CD4-positive, alpha-beta T cell treated with Interleukin-17A for 4 hours (primary cell): ENCODE data around the gene EGFR.

Source experiments
- DNase-seq: peaks from one replicate; pipeline ENCODE4 v3.0.0-alpha.2; 2020; ENCODE audit warnings: mixed read lengths

Gene EGFR

DNA sequence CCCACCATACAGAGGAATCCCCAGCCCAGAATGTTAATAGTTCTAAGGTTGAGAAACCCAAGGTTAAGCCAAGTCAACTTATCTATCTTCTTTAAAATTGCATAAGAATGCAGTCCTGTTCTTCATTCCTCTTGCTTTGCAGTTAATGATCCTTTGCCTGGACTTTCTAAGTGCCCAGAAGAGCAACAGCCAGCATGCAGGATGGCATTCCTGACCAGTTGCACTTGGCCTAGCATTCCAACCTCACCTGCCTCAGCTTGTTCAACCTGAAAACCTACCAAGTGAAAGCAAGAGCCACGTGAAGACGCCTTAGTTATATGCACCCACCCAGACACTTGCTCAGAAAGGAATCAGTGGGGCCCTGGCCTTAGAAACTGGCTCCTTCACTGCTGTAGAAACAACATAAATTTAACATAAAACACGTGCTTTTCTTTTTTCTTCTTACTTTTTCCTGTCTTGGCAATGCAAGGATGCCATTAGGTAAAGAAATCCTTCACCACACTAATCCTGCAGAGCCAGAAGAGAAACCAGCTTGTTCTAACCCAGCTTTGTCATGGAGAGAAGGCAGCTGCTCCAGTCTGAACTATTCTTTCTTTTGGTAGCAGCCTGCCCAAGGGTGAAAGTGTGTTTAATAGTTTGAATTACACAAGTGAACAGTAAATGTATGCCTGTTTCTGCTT, 25.0 kb downstream of the EGFR start:
- DNase-seq: no peak

DNA sequence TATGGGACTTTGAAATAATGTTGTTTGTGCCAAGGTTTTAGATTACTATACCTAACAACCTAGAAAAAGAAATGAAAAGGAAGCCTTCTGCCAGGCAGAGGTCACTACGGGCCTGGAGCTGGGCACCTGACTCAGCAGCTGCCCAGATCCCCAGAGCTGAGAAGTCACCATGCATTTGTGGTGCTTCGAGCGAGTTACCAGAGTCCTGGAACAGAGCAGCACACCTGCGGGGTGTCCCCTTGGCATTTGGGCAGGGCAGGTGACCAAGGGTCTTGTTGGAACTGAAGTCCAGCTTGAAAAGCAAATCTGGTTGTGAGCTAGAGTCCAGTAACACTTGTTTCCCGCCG, 25.5 kb downstream of the EGFR start:
- no peak for DNase-seq

GRCh38 chr7:55044791-55045190, 26.0 kb downstream of the EGFR start:
- no peak for DNase-seq

DNA sequence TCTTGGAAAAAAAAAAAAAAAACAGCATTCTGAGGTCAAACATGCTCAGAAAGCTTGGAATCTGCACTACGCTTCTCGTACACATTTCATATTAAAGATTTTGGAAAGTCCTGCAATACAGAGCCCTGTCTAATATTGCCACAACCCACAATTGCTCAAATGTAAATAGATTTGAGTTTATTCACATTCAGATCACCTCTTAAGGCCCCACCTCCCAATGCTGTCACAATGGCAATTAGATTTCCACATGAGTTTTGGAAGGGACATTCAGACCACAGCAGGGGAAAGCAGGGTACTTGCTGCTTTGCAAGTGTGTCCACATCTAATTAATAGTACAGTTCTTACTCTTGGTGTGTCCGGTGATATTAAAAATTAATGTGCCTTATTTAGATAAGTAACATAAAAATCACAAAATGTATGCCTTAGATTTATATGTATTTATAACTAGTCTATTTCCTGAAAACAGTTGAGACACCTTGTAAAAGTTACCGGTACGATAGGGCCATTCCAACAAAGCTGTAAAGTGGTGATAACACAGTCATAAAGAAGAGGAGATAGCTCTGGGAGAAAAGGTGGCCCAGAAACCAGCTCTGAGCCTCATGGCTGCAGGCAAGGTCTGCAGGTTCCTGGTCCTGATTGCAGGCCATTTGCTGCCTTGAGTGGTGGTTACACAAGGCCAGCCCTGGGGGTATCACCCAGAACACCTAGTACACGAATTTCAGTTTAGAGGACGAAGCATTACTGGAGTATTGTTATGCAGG, 27.9 kb downstream of the EGFR start:
- no peak for DNase-seq

DNA sequence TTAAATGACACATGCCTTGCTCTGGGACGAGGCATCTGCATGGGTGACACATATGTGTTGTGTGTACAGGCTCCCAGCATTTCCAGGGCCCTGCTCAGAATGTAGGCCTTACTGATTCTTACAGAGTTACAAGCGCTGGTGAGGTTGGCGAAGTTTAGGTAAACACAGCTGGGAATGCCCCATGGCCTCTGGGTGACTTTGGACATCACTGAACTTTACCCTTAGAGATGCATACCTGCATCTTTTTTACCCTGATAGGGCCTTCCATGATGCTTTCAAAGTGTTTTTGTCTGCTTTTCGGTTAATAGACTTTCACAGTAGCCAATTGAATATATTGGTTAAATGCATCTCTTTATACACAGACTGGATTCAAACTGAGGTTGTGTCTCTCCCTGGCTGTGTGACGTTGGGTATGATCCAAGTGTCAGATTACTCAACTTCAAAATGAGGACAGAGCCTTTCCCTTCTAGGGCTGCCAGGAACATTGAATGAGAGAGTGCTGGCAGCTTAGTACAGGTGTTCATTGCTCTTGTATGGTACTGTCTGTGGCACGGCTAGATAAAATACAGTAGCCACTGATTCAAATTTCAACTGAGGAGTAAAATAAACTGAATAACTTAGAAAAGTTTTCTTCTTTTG, 29.5 kb downstream of the EGFR start:
- DNase-seq: no peak

GRCh38 chr7:55050281-55050680, 31.5 kb downstream of the EGFR start:
- DNase-seq: no peak

DNA sequence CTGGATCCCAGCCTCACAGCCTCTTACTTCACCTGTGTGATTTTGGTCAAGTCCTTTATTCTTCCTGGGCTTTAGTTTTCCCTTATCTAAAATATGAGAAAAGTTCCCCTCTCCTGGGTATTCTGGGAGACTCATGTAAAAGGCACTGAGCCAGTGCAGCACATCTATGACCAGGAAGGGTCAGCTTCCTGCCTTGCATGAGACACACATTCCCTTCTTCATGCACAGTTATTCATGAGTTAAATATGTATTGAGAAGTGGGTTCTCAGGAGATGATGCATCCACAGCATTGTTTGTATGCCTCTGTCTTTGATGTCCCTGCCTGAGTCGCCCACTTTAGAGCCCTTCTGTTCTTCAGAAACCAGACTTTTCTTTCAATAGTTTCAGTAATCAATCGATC, 33.3 kb downstream of the EGFR start:
- no peak for DNase-seq

- no peak for DNase-seq
Measured at GRCh38 chr7:55052741-55053427, 34.1 kb downstream of the EGFR start.

DNA sequence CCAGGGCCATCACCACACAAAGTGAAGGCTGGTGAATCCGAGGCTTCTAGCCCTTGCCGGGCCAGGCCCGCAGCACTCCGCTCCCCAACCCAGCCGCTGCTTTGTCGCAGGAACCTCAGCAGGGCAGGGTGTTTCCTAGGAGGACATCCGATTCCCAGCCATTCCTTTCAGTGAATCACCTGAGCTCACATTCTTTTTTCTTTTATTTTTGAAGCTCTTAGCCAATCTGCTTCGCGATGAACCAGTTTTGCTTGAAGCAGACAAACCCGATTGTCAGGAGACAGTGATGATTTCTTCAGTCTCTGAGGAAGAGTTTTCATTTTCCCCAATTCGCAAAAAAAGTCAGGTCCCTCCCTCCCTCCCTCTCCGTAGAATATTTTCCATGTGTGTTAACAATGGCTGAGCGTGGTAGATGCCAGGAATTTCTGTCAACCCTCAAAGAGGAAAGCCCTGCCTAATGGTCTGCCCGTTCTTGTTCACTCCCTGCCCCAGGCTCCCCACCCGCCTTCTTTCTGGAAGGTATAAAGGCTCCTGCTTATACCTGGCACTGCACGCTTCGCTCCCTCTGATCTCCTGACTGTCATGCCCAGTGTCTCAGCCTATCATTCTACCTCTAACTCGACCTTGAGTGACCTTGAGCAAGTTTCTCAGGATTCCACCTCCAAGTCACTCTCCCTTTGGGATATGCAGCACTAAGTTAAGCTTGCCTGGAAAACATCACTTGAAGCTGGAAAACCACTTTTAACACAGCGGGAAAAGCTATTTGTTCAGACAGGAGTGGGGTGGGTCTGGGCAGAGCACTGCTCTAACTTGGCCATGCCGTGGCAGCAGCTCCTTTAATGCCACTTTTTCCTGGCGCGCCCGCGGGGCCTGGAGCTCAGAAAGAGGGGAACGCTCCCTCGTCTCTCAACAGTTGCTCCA, 35.1 kb downstream of the EGFR start:
- DNase-seq: no peak

- DNase-seq: no peak
Measured at GRCh38 chr7:55054758-55055157, 35.9 kb downstream of the EGFR start.

DNA sequence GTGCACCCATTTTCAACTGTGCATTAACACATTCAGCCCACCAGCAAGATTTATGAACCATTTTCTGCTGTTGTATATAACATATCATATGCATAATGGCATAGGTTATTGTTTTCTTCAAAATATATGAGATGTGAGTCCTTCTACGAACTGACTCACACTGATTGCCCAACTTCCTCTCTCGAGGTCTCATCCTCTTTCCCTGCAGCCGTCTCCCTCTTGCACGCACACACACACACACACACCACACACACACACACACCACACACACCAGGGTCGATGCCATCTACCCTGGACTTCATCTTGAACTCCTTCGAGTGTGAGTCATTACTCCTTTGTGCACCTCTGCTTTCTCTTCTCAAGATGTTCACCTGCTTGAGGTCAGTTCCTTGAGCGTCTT, 36.7 kb downstream of the EGFR start:
- no peak for DNase-seq

GRCh38 chr7:55056068-55056467, 37.3 kb downstream of the EGFR start:
- DNase-seq: no peak

DNA sequence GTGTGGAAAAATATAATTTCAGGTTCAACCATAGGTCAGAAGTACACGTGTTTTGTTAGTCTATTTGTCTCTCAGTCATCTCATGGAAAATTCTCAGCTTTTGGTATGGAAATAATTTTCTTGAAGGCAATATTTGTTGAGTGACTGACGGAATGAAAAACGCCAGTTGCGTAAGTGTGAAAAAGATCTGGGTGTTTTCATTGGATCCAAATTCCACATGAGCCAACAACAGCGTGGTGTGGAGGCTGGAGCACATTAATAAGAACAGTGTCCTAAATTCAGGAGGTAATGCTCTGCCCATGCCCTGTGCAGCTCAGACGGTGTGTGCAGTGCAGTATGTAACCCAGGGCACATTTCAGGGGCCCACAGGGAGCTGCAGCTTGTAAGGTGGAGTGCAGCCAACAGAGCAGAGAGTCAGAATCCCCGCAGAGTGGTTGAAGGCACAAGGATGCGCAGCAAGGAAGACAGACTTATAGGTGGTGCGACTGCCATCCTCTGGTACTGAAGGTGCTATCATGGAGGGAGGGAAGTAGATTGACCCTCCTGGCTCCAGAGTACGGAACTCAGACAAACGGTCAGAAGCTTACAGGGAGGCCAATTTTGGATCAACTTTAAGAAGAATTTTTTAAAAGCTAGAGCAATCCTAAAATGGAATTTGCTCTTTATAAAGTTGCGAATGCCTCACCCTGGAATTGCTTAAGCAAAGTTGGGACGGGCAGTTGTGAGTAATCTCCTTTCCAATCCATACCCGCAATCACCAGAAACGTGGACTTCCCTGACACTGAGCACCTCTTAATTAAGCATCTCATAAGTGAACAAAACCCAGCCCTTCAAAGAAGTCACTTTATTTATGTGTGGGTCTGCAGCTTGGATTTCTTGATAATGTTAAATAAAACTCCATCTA, 38.0 kb downstream of the EGFR start:
- no peak for DNase-seq

GRCh38 chr7:55058314-55058713, 39.5 kb downstream of the EGFR start:
- DNase-seq: no peak

GRCh38 chr7:55059021-55059420, 40.2 kb downstream of the EGFR start:
- no peak for DNase-seq

DNA sequence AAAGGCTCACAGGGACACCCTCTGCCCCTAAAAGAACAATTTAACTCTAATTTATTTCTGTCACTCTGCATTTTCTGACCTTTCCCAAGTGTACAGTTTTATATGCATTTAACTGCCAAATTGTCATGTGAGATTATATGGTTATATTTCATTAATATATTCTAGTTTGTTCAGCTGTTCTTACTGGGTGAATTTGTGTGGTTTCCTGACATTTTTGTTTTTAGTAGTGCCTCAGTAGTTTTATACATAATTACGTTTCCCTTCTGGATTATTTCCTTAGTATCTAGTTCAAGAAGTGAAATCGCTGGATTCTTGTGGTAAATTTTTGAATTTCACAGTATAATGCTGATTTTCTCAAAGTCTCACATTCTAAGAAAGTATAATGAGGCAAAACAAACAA, 41.3 kb downstream of the EGFR start:
- no peak for DNase-seq

DNA sequence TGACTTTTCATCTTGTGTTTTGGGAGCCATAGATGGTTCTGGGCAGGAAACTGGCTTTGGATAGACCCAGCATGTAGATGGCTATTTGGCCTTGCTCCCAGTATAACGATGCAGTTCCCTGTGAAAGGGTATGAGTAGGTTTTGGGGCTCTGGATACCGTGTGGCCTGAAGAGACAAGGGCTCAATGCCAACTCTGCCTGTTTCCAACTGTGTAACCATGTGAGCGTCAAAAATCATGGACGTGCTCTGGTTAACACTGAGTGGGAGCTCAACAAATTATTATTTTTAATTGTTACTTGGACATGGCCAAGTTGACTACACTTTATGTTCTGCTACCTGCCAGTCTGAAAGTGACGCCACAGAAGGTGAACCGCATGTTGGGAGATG, 41.8 kb downstream of the EGFR start:
- no peak for DNase-seq

DNA sequence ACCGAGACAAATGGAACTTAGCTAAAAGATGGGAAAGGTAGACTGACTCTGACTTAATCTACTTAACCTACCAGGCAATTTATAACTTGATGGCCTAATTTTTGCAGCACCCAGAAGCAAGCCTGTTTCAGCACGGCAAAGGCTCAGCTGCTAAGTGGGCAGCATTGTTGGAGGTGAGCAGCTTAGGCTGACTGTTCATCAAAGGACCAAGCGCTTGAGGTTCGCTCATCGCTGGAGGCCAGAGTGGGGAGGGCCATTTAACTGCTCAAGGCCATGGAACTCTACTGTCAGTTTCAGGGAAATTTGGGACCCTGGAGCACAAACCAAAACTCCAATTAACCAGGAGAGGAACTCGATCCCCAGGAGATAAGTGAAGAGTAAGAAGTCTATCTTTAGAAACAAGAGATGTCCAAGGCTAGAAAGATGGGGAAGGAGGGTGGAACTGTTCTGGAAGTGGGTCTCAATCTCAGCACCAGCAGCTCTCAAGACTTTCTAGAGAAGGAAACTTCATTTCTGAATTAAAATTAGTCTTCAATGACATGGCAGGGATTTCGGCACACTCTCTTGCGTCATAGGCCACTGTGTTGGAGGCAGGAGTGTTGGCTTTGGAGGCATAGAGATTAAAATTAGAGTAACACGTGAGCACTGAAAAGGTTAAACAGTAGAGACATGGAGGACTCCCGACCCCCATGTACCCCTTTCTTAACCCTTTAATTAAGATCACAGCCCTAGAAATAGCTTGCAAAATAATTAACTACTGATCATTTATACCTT, 43.1 kb downstream of the EGFR start:
- DNase-seq: no peak

GRCh38 chr7:55063061-55063460, 44.2 kb downstream of the EGFR start:
- DNase-seq: no peak

GRCh38 chr7:55063633-55064032, 44.8 kb downstream of the EGFR start:
- DNase-seq: no peak

DNA sequence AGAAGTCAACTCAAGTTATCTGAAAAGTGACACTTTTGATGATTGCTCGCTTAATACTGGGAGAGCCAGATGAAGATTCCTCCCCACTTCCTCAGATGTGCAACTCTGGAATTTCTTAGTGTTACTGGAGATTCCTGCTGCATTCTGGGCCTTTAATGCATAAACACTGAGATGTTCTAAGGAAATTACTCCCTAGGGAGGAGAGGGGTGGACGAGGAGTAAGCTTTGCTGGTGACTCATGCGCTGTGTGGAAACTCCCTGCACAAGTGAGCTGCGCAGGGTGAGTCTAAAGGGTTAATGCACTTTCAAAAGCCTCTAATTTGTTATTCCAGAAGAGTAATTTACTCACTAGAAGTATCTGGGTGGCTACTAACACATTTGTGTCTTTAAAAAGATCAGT, 46.3 kb downstream of the EGFR start:
- DNase-seq: no peak
